Measurements from ENCODE around the gene SV2C. TPM values are rescaled to one million over a fixed set of nuclear protein-coding genes. Genes with fewer than 3 reads are reported as not detected.

SV2C gene
- total RNA-seq, 1 experiment from 2014 or later, result 0.09 TPM

- POLR2A ChIA-PET, result no interaction called here
- TF ChIP-seq ZSCAN18 (CRISPR knock-in tag; IDR thresholded peaks at IDR 0.05) (no peak), USF2 (CRISPR knock-in tag; IDR thresholded peaks at IDR 0.05) (no peak), SOX15 (CRISPR knock-in tag; IDR thresholded peaks at IDR 0.05) (no peak), ATF3 (CRISPR knock-in tag; conservative IDR thresholded peaks at IDR 0.05) (no peak), ZNF138 (CRISPR knock-in tag; conservative IDR thresholded peaks at IDR 0.05) (no peak), RELA (CRISPR knock-in tag; IDR thresholded peaks at IDR 0.05; ENCODE audit: borderline replicate concordance) (no peak), GABPB1 (CRISPR knock-in tag; IDR thresholded peaks at IDR 0.05) (no peak), IRF1 (CRISPR knock-in tag; IDR thresholded peaks at IDR 0.05) (no peak), IRF2 (CRISPR knock-in tag; IDR thresholded peaks at IDR 0.05; ENCODE audit: borderline replicate concordance, low read depth) (no peak), STAT6 (CRISPR knock-in tag; conservative IDR thresholded peaks at IDR 0.05; ENCODE audit: low read depth) (no peak), ZNF423 (CRISPR knock-in tag; IDR thresholded peaks at IDR 0.05) (no peak), NFATC4 (CRISPR knock-in tag; IDR thresholded peaks at IDR 0.05) (no peak)
- TF ChIP-seq, protein P1, sequence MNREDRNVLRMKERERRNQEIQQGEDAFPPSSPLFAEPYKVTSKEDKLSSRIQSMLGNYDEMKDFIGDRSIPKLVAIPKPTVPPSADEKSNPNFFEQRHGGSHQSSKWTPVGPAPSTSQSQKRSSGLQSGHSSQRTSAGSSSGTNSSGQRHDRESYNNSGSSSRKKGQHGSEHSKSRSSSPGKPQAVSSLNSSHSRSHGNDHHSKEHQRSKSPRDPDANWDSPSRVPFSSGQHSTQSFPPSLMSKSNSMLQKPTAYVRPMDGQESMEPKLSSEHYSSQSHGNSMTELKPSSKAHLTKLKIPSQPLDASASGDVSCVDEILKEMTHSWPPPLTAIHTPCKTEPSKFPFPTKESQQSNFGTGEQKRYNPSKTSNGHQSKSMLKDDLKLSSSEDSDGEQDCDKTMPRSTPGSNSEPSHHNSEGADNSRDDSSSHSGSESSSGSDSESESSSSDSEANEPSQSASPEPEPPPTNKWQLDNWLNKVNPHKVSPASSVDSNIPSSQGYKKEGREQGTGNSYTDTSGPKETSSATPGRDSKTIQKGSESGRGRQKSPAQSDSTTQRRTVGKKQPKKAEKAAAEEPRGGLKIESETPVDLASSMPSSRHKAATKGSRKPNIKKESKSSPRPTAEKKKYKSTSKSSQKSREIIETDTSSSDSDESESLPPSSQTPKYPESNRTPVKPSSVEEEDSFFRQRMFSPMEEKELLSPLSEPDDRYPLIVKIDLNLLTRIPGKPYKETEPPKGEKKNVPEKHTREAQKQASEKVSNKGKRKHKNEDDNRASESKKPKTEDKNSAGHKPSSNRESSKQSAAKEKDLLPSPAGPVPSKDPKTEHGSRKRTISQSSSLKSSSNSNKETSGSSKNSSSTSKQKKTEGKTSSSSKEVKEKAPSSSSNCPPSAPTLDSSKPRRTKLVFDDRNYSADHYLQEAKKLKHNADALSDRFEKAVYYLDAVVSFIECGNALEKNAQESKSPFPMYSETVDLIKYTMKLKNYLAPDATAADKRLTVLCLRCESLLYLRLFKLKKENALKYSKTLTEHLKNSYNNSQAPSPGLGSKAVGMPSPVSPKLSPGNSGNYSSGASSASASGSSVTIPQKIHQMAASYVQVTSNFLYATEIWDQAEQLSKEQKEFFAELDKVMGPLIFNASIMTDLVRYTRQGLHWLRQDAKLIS (CRISPR knock-in tag; IDR thresholded peaks at IDR 0.05; ENCODE audit: borderline replicate concordance), result no peak
- TF ChIP-seq, protein P2, sequence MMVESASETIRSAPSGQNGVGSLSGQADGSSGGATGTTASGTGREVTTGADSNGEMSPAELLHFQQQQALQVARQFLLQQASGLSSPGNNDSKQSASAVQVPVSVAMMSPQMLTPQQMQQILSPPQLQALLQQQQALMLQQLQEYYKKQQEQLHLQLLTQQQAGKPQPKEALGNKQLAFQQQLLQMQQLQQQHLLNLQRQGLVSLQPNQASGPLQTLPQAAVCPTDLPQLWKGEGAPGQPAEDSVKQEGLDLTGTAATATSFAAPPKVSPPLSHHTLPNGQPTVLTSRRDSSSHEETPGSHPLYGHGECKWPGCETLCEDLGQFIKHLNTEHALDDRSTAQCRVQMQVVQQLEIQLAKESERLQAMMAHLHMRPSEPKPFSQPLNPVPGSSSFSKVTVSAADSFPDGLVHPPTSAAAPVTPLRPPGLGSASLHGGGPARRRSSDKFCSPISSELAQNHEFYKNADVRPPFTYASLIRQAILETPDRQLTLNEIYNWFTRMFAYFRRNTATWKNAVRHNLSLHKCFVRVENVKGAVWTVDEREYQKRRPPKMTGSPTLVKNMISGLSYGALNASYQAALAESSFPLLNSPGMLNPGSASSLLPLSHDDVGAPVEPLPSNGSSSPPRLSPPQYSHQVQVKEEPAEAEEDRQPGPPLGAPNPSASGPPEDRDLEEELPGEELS (CRISPR knock-in tag; IDR thresholded peaks at IDR 0.05), result no peak
- TF ChIP-seq, protein P3, sequence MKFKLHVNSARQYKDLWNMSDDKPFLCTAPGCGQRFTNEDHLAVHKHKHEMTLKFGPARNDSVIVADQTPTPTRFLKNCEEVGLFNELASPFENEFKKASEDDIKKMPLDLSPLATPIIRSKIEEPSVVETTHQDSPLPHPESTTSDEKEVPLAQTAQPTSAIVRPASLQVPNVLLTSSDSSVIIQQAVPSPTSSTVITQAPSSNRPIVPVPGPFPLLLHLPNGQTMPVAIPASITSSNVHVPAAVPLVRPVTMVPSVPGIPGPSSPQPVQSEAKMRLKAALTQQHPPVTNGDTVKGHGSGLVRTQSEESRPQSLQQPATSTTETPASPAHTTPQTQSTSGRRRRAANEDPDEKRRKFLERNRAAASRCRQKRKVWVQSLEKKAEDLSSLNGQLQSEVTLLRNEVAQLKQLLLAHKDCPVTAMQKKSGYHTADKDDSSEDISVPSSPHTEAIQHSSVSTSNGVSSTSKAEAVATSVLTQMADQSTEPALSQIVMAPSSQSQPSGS (CRISPR knock-in tag; IDR thresholded peaks at IDR 0.05; ENCODE audit: borderline replicate concordance, low read depth), result no peak
- TF ChIP-seq, protein P4, sequence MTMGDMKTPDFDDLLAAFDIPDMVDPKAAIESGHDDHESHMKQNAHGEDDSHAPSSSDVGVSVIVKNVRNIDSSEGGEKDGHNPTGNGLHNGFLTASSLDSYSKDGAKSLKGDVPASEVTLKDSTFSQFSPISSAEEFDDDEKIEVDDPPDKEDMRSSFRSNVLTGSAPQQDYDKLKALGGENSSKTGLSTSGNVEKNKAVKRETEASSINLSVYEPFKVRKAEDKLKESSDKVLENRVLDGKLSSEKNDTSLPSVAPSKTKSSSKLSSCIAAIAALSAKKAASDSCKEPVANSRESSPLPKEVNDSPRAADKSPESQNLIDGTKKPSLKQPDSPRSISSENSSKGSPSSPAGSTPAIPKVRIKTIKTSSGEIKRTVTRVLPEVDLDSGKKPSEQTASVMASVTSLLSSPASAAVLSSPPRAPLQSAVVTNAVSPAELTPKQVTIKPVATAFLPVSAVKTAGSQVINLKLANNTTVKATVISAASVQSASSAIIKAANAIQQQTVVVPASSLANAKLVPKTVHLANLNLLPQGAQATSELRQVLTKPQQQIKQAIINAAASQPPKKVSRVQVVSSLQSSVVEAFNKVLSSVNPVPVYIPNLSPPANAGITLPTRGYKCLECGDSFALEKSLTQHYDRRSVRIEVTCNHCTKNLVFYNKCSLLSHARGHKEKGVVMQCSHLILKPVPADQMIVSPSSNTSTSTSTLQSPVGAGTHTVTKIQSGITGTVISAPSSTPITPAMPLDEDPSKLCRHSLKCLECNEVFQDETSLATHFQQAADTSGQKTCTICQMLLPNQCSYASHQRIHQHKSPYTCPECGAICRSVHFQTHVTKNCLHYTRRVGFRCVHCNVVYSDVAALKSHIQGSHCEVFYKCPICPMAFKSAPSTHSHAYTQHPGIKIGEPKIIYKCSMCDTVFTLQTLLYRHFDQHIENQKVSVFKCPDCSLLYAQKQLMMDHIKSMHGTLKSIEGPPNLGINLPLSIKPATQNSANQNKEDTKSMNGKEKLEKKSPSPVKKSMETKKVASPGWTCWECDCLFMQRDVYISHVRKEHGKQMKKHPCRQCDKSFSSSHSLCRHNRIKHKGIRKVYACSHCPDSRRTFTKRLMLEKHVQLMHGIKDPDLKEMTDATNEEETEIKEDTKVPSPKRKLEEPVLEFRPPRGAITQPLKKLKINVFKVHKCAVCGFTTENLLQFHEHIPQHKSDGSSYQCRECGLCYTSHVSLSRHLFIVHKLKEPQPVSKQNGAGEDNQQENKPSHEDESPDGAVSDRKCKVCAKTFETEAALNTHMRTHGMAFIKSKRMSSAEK (CRISPR knock-in tag; IDR thresholded peaks at IDR 0.05; ENCODE audit: borderline replicate concordance), result no peak
- TF ChIP-seq, protein P5, sequence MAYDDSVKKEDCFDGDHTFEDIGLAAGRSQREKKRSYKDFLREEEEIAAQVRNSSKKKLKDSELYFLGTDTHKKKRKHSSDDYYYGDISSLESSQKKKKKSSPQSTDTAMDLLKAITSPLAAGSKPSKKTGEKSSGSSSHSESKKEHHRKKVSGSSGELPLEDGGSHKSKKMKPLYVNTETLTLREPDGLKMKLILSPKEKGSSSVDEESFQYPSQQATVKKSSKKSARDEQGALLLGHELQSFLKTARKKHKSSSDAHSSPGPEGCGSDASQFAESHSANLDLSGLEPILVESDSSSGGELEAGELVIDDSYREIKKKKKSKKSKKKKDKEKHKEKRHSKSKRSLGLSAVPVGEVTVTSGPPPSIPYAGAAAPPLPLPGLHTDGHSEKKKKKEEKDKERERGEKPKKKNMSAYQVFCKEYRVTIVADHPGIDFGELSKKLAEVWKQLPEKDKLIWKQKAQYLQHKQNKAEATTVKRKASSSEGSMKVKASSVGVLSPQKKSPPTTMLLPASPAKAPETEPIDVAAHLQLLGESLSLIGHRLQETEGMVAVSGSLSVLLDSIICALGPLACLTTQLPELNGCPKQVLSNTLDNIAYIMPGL (CRISPR knock-in tag; IDR thresholded peaks at IDR 0.05), result no peak
These were observed 153.5 kb downstream of the SV2C start for GRCh38 chr5:76236684-76237083.

More at GRCh38 chr5:76236684-76237083, 153.5 kb downstream of the SV2C start:
- Mint-ChIP-seq H3K4me1 (no peaks in the 10 kb centered on the region), H3K27ac (no peak overlapping the region), H3K27me3 (ENCODE audit: low read depth) (no peaks in the 10 kb centered on the region; the same call in 1 of the 2 replicates), H3K4me3 (no peak overlapping the region), H3K36me3 (no peaks in the 10 kb centered on the region), H3K9me3 (no peaks in the 10 kb centered on the region)
- CTCF ChIA-PET, result interaction anchor here (0.6 to 1.2 kb wide), 2 partner anchors 17 to 19 kb away, joined by 4 to 5 read pairs; no protein-coding TSS in a partner anchor
- DNase-seq (ENCODE audit: low spot score), result no peak
- no peak for ATAC-seq
